ENCODE results near the gene NT5DC4. TPM values are rescaled to one million over a fixed set of nuclear protein-coding genes. Genes with fewer than 3 reads are reported as not detected.
"Not testable (repeated sequence)": the region's sequence is repeated elsewhere in the genome, so short reads cannot be mapped to it uniquely, and the experiment has no call there.

The NT5DC4 gene
- total RNA-seq, 4 donors from 2014 or later = not detected

DNA sequence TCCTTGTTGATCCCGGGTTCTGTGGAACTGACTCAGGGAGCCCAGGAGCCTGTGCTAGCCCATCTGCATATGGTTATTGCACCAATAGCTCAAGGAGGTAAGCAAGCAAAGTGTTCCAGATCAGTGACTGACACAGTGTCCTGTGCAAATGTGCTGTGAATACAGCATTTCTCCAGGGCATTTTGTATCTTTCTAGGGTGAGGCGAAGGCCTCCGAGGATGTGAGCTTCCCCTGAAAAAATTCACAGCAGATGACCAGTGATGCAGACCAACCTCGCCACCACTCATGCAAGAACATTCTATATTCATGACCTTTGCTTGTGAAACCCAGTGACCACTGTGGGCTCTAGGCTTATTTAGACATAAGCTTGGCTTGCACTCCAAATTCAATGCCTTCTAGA, 15.2 kb upstream of the NT5DC4 start:
- no peak for TF ChIP-seq EP300 (IDR thresholded peaks at IDR 0.05)
- no peak for TF ChIP-seq POLR2AphosphoS5 (IDR thresholded peaks at IDR 0.05)
- TF ChIP-seq POLR2A (IDR thresholded peaks at IDR 0.05; ENCODE audit: low read depth) = no peak
- TF ChIP-seq, protein P1, sequence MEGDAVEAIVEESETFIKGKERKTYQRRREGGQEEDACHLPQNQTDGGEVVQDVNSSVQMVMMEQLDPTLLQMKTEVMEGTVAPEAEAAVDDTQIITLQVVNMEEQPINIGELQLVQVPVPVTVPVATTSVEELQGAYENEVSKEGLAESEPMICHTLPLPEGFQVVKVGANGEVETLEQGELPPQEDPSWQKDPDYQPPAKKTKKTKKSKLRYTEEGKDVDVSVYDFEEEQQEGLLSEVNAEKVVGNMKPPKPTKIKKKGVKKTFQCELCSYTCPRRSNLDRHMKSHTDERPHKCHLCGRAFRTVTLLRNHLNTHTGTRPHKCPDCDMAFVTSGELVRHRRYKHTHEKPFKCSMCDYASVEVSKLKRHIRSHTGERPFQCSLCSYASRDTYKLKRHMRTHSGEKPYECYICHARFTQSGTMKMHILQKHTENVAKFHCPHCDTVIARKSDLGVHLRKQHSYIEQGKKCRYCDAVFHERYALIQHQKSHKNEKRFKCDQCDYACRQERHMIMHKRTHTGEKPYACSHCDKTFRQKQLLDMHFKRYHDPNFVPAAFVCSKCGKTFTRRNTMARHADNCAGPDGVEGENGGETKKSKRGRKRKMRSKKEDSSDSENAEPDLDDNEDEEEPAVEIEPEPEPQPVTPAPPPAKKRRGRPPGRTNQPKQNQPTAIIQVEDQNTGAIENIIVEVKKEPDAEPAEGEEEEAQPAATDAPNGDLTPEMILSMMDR (IDR thresholded peaks at IDR 0.05) = no peak
- H3K36me3 ChIP-seq = no peaks in the 10 kb centered on the region
- H3K27me3 ChIP-seq = no peaks in the 10 kb centered on the region
- no peaks in the 10 kb centered on the region for H3K9me3 ChIP-seq
- H3K27ac ChIP-seq (replicated peaks in 1 of 4) = no peak overlapping the region
- intact Hi-C loops (cut with DNase I) = no loop called here
- DNase-seq (ENCODE audit: extremely low spot score) = no peak
- no peak overlapping the region for H3K4me3 ChIP-seq
- 96% methylated on average over 4 of the region's 4 CpGs for WGBS
- H3K4me1 ChIP-seq = no peaks in the 10 kb centered on the region

DNA sequence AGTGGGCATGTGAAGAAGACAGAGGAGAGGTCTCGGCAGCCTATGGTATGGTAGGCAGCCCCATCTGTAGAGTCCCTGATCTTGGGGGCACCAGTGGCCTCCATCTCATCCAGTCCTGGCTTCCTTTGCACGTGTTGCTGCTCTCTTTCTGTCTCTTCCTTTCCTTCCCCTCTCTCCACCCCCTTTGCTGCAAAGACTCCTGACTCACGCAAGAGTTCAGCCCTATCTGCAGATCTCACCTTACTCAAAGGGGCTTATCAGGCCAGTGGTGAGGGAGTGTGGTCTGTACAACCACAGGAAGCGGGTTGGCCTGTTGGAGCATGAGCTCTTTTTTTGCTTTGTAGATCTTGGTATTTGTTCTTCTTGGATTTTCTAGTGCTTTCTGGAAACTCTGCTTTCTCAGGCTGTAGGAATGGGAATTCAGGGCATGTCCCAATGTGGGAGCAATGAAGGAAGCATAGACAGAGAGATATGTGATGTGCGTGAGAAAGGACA, 14.6 kb upstream of the NT5DC4 start:
- intact Hi-C loops (cut with DNase I) = no loop called here
- H3K27me3 ChIP-seq = no peaks in the 10 kb centered on the region
- no peaks in the 10 kb centered on the region for H3K36me3 ChIP-seq
- 44% methylated on average over 5 of the region's 5 CpGs for WGBS
- TF ChIP-seq, protein P1 (IDR thresholded peaks at IDR 0.05) = no peak
- no peak for TF ChIP-seq POLR2AphosphoS5 (IDR thresholded peaks at IDR 0.05)
- TF ChIP-seq EP300 (IDR thresholded peaks at IDR 0.05) = no peak
- TF ChIP-seq POLR2A (IDR thresholded peaks at IDR 0.05; ENCODE audit: low read depth) = no peak
- DNase-seq (ENCODE audit: extremely low spot score) = no peak
- H3K9me3 ChIP-seq = no peaks in the 10 kb centered on the region
- H3K4me3 ChIP-seq = no peak overlapping the region
- H3K4me1 ChIP-seq = no peaks in the 10 kb centered on the region
- H3K27ac ChIP-seq (replicated peaks in 1 of 4) = no peak overlapping the region

DNA sequence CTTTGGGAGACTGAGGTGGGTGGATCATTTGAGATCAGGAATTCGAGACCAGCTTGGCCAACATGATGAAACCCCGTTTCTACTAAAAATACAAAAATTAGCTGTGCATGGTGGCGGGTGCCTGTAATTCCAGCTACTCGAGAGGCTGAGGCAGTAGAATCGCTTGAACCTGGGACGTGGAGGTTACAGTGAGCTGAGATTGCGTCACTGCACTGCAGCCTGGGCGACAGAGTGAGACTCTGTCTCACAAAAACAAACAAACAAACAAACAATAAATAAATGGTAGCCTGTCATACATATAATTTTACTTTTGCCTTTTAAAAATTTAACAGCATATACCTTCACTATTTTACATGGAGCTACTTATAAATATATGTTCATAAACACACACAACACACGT, 13.9 kb upstream of the NT5DC4 start:
- WGBS = 76% methylated on average over 9 of the region's 9 CpGs
- H3K9me3 ChIP-seq; H3K36me3 ChIP-seq; H3K27ac ChIP-seq (replicated peaks in 1 of 4); H3K4me3 ChIP-seq; H3K4me1 ChIP-seq; intact Hi-C loops (cut with DNase I); DNase-seq (ENCODE audit: extremely low spot score); H3K27me3 ChIP-seq: not testable (repeated sequence)

DNA sequence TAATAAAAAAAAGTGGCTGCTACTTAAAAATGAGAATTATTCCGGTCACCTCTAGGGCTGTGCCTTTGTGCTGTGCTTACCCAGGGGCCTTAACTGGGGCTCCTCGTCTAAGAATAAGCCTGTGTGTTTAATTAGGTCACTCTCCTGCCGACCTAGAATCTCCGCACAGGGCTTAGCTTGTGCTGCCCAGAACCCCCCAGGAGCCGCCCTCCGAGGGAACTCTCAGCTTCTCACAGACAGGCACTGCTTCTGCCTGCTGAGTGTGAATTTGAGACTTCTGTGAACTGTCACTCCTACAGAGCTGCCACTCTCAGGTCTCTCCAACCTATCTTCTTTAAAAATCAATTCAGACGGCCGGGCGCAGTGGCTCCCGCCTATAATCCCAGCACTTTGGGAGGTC, 11.9 kb upstream of the NT5DC4 start:
- H3K36me3 ChIP-seq = no peaks in the 10 kb centered on the region
- H3K4me1 ChIP-seq = no peaks in the 10 kb centered on the region
- no peak overlapping the region for H3K4me3 ChIP-seq
- TF ChIP-seq EP300 (IDR thresholded peaks at IDR 0.05) (no peak), POLR2A (IDR thresholded peaks at IDR 0.05; ENCODE audit: low read depth) (no peak), POLR2AphosphoS5 (IDR thresholded peaks at IDR 0.05) (no peak)
- TF ChIP-seq, protein P1 (IDR thresholded peaks at IDR 0.05) = no peak
- intact Hi-C loops (cut with DNase I) = no loop called here
- WGBS = 54% methylated on average over 10 of the region's 10 CpGs
- DNase-seq (ENCODE audit: extremely low spot score) = no peak
- H3K27me3 ChIP-seq = peaks cover 0 to 8% (median 0%) of the 10 kb centered on the region in 4 donors
- H3K27ac ChIP-seq (replicated peaks in 1 of 4) = no peak overlapping the region
- no peaks in the 10 kb centered on the region for H3K9me3 ChIP-seq

- TF ChIP-seq EP300 (IDR thresholded peaks at IDR 0.05) (no peak), POLR2AphosphoS5 (IDR thresholded peaks at IDR 0.05) (no peak)
- TF ChIP-seq, protein P1 (IDR thresholded peaks at IDR 0.05) = no peak
- Histone ChIP-seq H3K4me1 (no peaks in the 10 kb centered on the region), H3K36me3 (no peaks in the 10 kb centered on the region), H3K27me3 (peaks cover 0 to 8% (median 0%) of the 10 kb centered on the region in 4 donors), H3K9me3 (no peaks in the 10 kb centered on the region), H3K4me3 (no peak overlapping the region), H3K27ac (replicated peaks in 1 of 4) (no peak overlapping the region)
- intact Hi-C loops (cut with DNase I) = no loop called here
- WGBS = 69% methylated on average over 6 of the region's 6 CpGs
- DNase-seq (ENCODE audit: extremely low spot score) = no peak
These were observed 11.1 kb upstream of the NT5DC4 start for GRCh38 chr2:112709703-112710102.
